IMR-90 (cell line): ENCODE measurements around the gene MYO9B. TPM values are rescaled to one million over a fixed set of nuclear protein-coding genes. Genes with fewer than 3 reads are reported as not detected.

Source experiments
- ATAC-seq: fragments of 200-7000 bp; cut with Tn5 transposase; 2 replicates; pipeline ENCODE4 v1.9.1; 2020; ENCODE audit warnings: low read depth, mild to moderate bottlenecking, moderate library complexity
- BruUV-seq: library from RNA; stranded (reverse); fragments of 400-500 nt; replicated peaks from 2 replicates; lab custom pipeline; 2021; lab: Mats Ljungman, UMichigan
- CTCF ChIA-PET: fragments of 300-600 bp; formaldehyde crosslinking; extraction: SDS; loops from one replicate; lab custom pipeline; 2021; ENCODE audit warnings: antibody characterized with exemption; lab: Yijun Ruan, JAX
- POLR2A ChIA-PET: fragments of 300-600 bp; sonication (Branson Sonifier 250); formaldehyde crosslinking; loops from one replicate; lab custom pipeline; 2022; ENCODE audit warnings: antibody characterized with exemption; ENCODE audit not compliant: unreplicated experiment; lab: Charles Lee
- DNase-seq: peaks from one replicate; pipeline ENCODE4 v3.0.0; 2013
- H2AFZ ChIP-seq: replicated peaks from 2 replicates; pipeline ENCODE3; 2013; ENCODE audit warnings: low read length, mild to moderate bottlenecking; ENCODE audit not compliant: poor library complexity
- H2AK5ac ChIP-seq: 2 replicates; pipeline ENCODE4 v1.6.1; 2013; ENCODE audit warnings: low read depth, low read length, inconsistent platforms
- H2AK9ac ChIP-seq: replicated peaks from 2 replicates; pipeline ENCODE3; 2013; ENCODE audit warnings: mild to moderate bottlenecking, low read depth, low read length, moderate library complexity; ENCODE audit not compliant: poor library complexity
- H2BK120ac ChIP-seq: 2 replicates; pipeline ENCODE4 v1.6.1; 2013; ENCODE audit warnings: low read depth, low read length, inconsistent platforms
- H2BK15ac ChIP-seq: 3 replicates; pipeline ENCODE4 v1.6.1; 2013; ENCODE audit warnings: low read depth, low read length, inconsistent platforms
- H2BK20ac ChIP-seq: 2 replicates; pipeline ENCODE4 v1.6.1; 2013; ENCODE audit warnings: low read depth, mild to moderate bottlenecking, inconsistent platforms, low read length, moderate library complexity
- H2BK5ac ChIP-seq: 2 replicates; pipeline ENCODE4 v1.6.1; 2013; ENCODE audit warnings: mild to moderate bottlenecking, low read depth, low read length, inconsistent platforms; ENCODE audit not compliant: poor library complexity, severe bottlenecking
- H3K14ac ChIP-seq: replicated peaks from 2 replicates; pipeline ENCODE4 v1.6.1; 2013; ENCODE audit warnings: low read depth, low read length, inconsistent platforms
- H3K18ac ChIP-seq: 2 replicates; pipeline ENCODE4 v1.6.1; 2013; ENCODE audit warnings: low read depth, low read length, control low read depth
- H3K23ac ChIP-seq: 2 replicates; pipeline ENCODE4 v1.6.1; 2013; ENCODE audit warnings: low read depth, low read length, inconsistent platforms
- H3K27ac ChIP-seq: 2 replicates; pipeline ENCODE4 v1.5.1; 2013; ENCODE audit warnings: mild to moderate bottlenecking, control low read depth, low read length; ENCODE audit not compliant: insufficient read depth
- H3K27me3 ChIP-seq: 2 replicates; pipeline ENCODE4 v1.6.1; 2013; ENCODE audit warnings: low read length; ENCODE audit not compliant: control insufficient read depth, insufficient read depth
- H3K36me3 ChIP-seq: 2 replicates; pipeline ENCODE4 v1.6.1; 2013; ENCODE audit warnings: low read length, mixed read lengths; ENCODE audit not compliant: control insufficient read depth, insufficient read depth
- H3K4ac ChIP-seq: 2 replicates; pipeline ENCODE4 v1.6.1; 2013; ENCODE audit warnings: low read depth, low read length, inconsistent platforms
- H3K4me1 ChIP-seq: 2 replicates; pipeline ENCODE4 v1.6.1; 2013; ENCODE audit warnings: low read length, mixed read lengths; ENCODE audit not compliant: control insufficient read depth, insufficient read depth
- H3K4me2 ChIP-seq: 2 replicates; pipeline ENCODE4 v1.6.1; 2013; ENCODE audit warnings: low read depth, mild to moderate bottlenecking, control low read depth, low read length, moderate library complexity
- H3K4me3 ChIP-seq: 2 replicates; pipeline ENCODE4 v1.5.1; 2013; ENCODE audit warnings: low read depth, mild to moderate bottlenecking, control low read depth, low read length, moderate library complexity; ENCODE audit not compliant: insufficient read depth
- H3K56ac ChIP-seq: 2 replicates; pipeline ENCODE4 v1.6.1; 2013; ENCODE audit warnings: low read length, inconsistent platforms; ENCODE audit not compliant: insufficient read depth; ENCODE audit errors: extremely low read depth
- H3K79me1 ChIP-seq, 2 experiments: 2 replicates each; pipeline ENCODE4 v1.6.1; 2013; ENCODE audit warnings: low read length in 2 of 2, inconsistent platforms in 1 of 2, low read depth in 1 of 2
- H3K9ac ChIP-seq: 2 replicates; pipeline ENCODE4 v1.6.1; 2013; ENCODE audit warnings: low read depth, low read length, control low read depth
- H3K9me1 ChIP-seq: 2 replicates; pipeline ENCODE4 v1.6.1; 2013; ENCODE audit warnings: low read length, inconsistent platforms; ENCODE audit not compliant: insufficient read depth
- H3K9me3 ChIP-seq: 2 replicates; pipeline ENCODE4 v1.6.1; 2013; ENCODE audit warnings: low read length; ENCODE audit not compliant: control insufficient read depth, insufficient read depth
- H4K20me1 ChIP-seq: 2 replicates; pipeline ENCODE4 v1.6.1; 2013; ENCODE audit warnings: low read length, inconsistent platforms; ENCODE audit not compliant: insufficient read depth
- H4K5ac ChIP-seq: 2 replicates; pipeline ENCODE4 v1.6.1; 2013; ENCODE audit warnings: mild to moderate bottlenecking, low read depth, low read length, control low read depth
- H4K8ac ChIP-seq, 2 experiments: 2 replicates each; pipeline ENCODE4 v1.6.1; 2013; ENCODE audit warnings: low read depth in 2 of 2, low read length in 2 of 2, control low read depth in 1 of 2, inconsistent platforms in 1 of 2
- H4K91ac ChIP-seq: 2 replicates; pipeline ENCODE4 v1.6.1; 2013; ENCODE audit warnings: low read depth, low read length, inconsistent platforms; ENCODE audit not compliant: insufficient read depth
- CEBPB ChIP-seq: IDR thresholded peaks from 2 replicates; pipeline ENCODE4 v1.6.1; 2012; ENCODE audit warnings: low read depth, low read length, improper control_type of control experiment
- CHD1 ChIP-seq: IDR thresholded peaks from 2 replicates; pipeline ENCODE4 v1.6.1; 2012; ENCODE audit warnings: low read depth, low read length, improper control_type of control experiment
- CTCF ChIP-seq: conservative IDR thresholded peaks from 2 replicates; pipeline ENCODE4 v1.5.1; 2012; ENCODE audit warnings: mild to moderate bottlenecking, low read depth, low read length, improper control_type of control experiment
- FOS ChIP-seq: fragments of 150-350 bp; IDR thresholded peaks from 2 replicates; pipeline ENCODE4 v1.6.1; 2016; ENCODE audit warnings: low read depth, low read length
- MAFK ChIP-seq: IDR thresholded peaks from 2 replicates; pipeline ENCODE4 v1.6.1; 2012; ENCODE audit warnings: low read depth, low read length, improper control_type of control experiment
- MXI1 ChIP-seq: IDR thresholded peaks from 2 replicates; pipeline ENCODE4 v1.6.1; 2012; ENCODE audit warnings: low read depth, mild to moderate bottlenecking, low read length, moderate library complexity, borderline replicate concordance
- NFE2L2 ChIP-seq: fragments of 150-350 bp; IDR thresholded peaks from 2 replicates; pipeline ENCODE4 v1.6.1; 2016; ENCODE audit warnings: low read depth, mild to moderate bottlenecking, low read length
- POLR2A ChIP-seq: IDR thresholded peaks from 2 replicates; pipeline ENCODE4 v1.6.1; 2012; ENCODE audit warnings: mild to moderate bottlenecking, low read depth, low read length
- RAD21 ChIP-seq: IDR thresholded peaks from 2 replicates; pipeline ENCODE4 v1.6.1; 2012; ENCODE audit warnings: low read length, improper control_type of control experiment
- RCOR1 ChIP-seq: IDR thresholded peaks from 2 replicates; pipeline ENCODE4 v1.6.1; 2012; ENCODE audit warnings: mild to moderate bottlenecking, low read length, improper control_type of control experiment; ENCODE audit not compliant: insufficient replicate concordance
- USF2 ChIP-seq: fragments of 150-350 bp; IDR thresholded peaks from 2 replicates; pipeline ENCODE4 v1.6.1; 2017; ENCODE audit warnings: mild to moderate bottlenecking, antibody characterized with exemption, low read length, low read depth
- WGBS, 2 experiments: methylation state at CpG; one replicate each; pipeline versions ENCODE4 v1.1.5 to v1.1.7; 2013; ENCODE audit warnings: missing lambda C conversion rate in 2 of 2; ENCODE audit not compliant: insufficient read length in 1 of 2; ENCODE audit errors: extremely low coverage in 2 of 2; 5-methylcytosine and 5-hydroxymethylcytosine counted together
- dilution Hi-C: fragments of 300-500 bp; cut with HindIII; formaldehyde crosslinking; loops from one replicate; pipeline ENCODE4 v1.14.3; 2018; ENCODE audit warnings: low sequenced_read_pairs; ENCODE audit not compliant: unreplicated experiment
- in situ Hi-C: fragments of 300-500 bp; cut with MboI; formaldehyde crosslinking; loops from 3 replicates; pipeline ENCODE4 v1.14.3; 2019; ENCODE audit warnings: low sequenced_read_pairs, inconsistent platforms, mixed read lengths
- intact Hi-C: fragments of 100-400 bp; cut with micrococcal nuclease; formaldehyde crosslinking; loops from 2 replicates; pipeline ENCODE4 v1.10.0; 2022
- polyA plus RNA-seq, 3 experiments: library from polyadenylated mRNA; depleted of rRNA; stranded (reverse); fragments of >200 nt; gene quantifications; 2 replicates each; pipeline ENCODE4 v1.2.3, GENCODE V29; 2012; ENCODE audit warnings: low replicate concordance in 1 of 3
- total RNA-seq: library from RNA; depleted of rRNA; stranded (reverse); fragments of >200 nt; gene quantifications from 2 replicates; pipeline ENCODE4 v1.2.3, GENCODE V29; 2012

MYO9B gene
- total and polyA plus RNA-seq, 2 of the 4 experiments (the other 2 are of a cell fraction) = 61.8 to 77.8 TPM

GRCh38 chr19:17184371-17184841, 108.8 kb downstream of the MYO9B start:
- ChIA-PET POLR2A (interaction anchor here (0.5 kb wide), 1 partner anchor 15 kb away, joined by 4 read pairs; no protein-coding TSS in a partner anchor), CTCF (no interaction called here)
- DNase-seq = peak; percentile 7

More at GRCh38 chr19:17184371-17184841, 108.8 kb downstream of the MYO9B start:
- H3K14ac ChIP-seq = no peak overlapping the region
- H3K4me1 ChIP-seq = no peaks in the 10 kb centered on the region
- no peak overlapping the region for H3K9ac ChIP-seq
- H3K27ac ChIP-seq = no peak overlapping the region
- no peak overlapping the region for H2AK9ac ChIP-seq
- no peaks in the 10 kb centered on the region; the same call in 1 of the 2 replicates for H3K9me1 ChIP-seq
- H4K8ac ChIP-seq = no peak overlapping the region
- H2AK5ac ChIP-seq = no peak overlapping the region
- peaks cover 4% of the 10 kb centered on the region; the same call in 1 of the 2 replicates for H4K20me1 ChIP-seq
- H2BK5ac ChIP-seq = no peak overlapping the region
- H3K4ac ChIP-seq = no peak overlapping the region
- intact Hi-C loops (no loop called here), dilution Hi-C loops (no loop called here), in situ Hi-C loops (no loop called here)
- peaks cover 67% of the 10 kb centered on the region for H3K36me3 ChIP-seq
- H3K9me3 ChIP-seq = no peaks in the 10 kb centered on the region
- no peak overlapping the region for H2BK120ac ChIP-seq
- no peak overlapping the region for H3K18ac ChIP-seq
- H4K91ac ChIP-seq = no peak overlapping the region
- BruUV-seq = no TSS peak
- no peak overlapping the region for H3K56ac ChIP-seq
- WGBS, 2 experiments = 97% methylated on average over 6 of the region's 12 CpGs; no CpG with 5 or more reads in 1 of the 2 experiments
- ATAC-seq = no peak
- H3K23ac ChIP-seq = no peak overlapping the region
- no peak overlapping the region for H4K5ac ChIP-seq
- peaks cover 0 to 12% of the 10 kb centered on the region in 2 experiments; a peak in 3 of 4 replicates for H3K79me1 ChIP-seq
- H2BK20ac ChIP-seq = no peak overlapping the region
- no peak overlapping the region for H3K4me2 ChIP-seq
- H2AFZ ChIP-seq = no peak overlapping the region
- no peaks in the 10 kb centered on the region for H3K27me3 ChIP-seq
- no peak overlapping the region for H2BK15ac ChIP-seq
- TF ChIP-seq NFE2L2 (no peak), CHD1 (no peak), POLR2A (no peak), RAD21 (no peak), MXI1 (no peak), FOS (no peak), CEBPB (no peak), USF2 (no peak), RCOR1 (no peak), CTCF (no peak), MAFK (no peak)
- H3K4me3 ChIP-seq = no peak overlapping the region
